H9 (cell line): ENCODE results near the gene NUP35. TPM values are rescaled to one million over a fixed set of nuclear protein-coding genes. Genes with fewer than 3 reads are reported as not detected.

ENCODE experiments used
- DNase-seq: peaks from one replicate; pipeline ENCODE4 v3.0.0-alpha.2; 2017
- H2AFZ ChIP-seq: one replicate; pipeline ENCODE4 v1.6.1; 2013; ENCODE audit warnings: mild to moderate bottlenecking, low read length, control low read depth, moderate library complexity
- H2AK5ac ChIP-seq: 2 replicates; pipeline ENCODE4 v1.6.1; 2013; ENCODE audit warnings: low read length, control low read depth, mixed read lengths; ENCODE audit not compliant: insufficient read length
- H2BK120ac ChIP-seq: one replicate; pipeline ENCODE4 v1.6.1; 2013; ENCODE audit warnings: low read depth, mild to moderate bottlenecking, low read length, control low read depth, inconsistent platforms; ENCODE audit not compliant: poor library complexity, severe bottlenecking
- H2BK12ac ChIP-seq: 2 replicates; pipeline ENCODE4 v1.6.1; 2013; ENCODE audit warnings: low read length, control low read depth, mixed read lengths, low read depth; ENCODE audit not compliant: insufficient read length
- H2BK15ac ChIP-seq: 2 replicates; pipeline ENCODE4 v1.6.1; 2013; ENCODE audit warnings: low read depth, low read length, control low read depth
- H2BK20ac ChIP-seq: one replicate; pipeline ENCODE4 v1.6.1; 2013; ENCODE audit warnings: low read depth, mild to moderate bottlenecking, low read length, control low read depth, inconsistent platforms; ENCODE audit not compliant: poor library complexity, severe bottlenecking
- H2BK5ac ChIP-seq: 2 replicates; pipeline ENCODE4 v1.6.1; 2013; ENCODE audit warnings: low read length, control low read depth, mixed read lengths; ENCODE audit not compliant: insufficient read length
- H3K14ac ChIP-seq: 2 replicates; pipeline ENCODE4 v1.6.1; 2013; ENCODE audit warnings: low read length, control low read depth; ENCODE audit not compliant: insufficient read depth
- H3K18ac ChIP-seq: 2 replicates; pipeline ENCODE4 v1.6.1; 2013; ENCODE audit warnings: low read depth, mild to moderate bottlenecking, mixed read lengths, low read length, control low read depth; ENCODE audit not compliant: insufficient read length
- H3K23ac ChIP-seq: 2 replicates; pipeline ENCODE4 v1.6.1; 2013; ENCODE audit warnings: low read length, control low read depth, mixed read lengths, low read depth; ENCODE audit not compliant: insufficient read length
- H3K23me2 ChIP-seq: 2 replicates; pipeline ENCODE4 v1.6.1; 2013; ENCODE audit warnings: low read depth, mild to moderate bottlenecking, mixed read lengths, low read length, control low read depth; ENCODE audit not compliant: insufficient read length, poor library complexity, severe bottlenecking
- H3K27ac ChIP-seq: 2 replicates; pipeline ENCODE4 v1.5.1; 2013; ENCODE audit warnings: low read length, control low read depth, mixed read lengths, low read depth; ENCODE audit not compliant: insufficient read length
- H3K27me3 ChIP-seq: 2 replicates; pipeline ENCODE4 v1.6.1; 2013; ENCODE audit warnings: low read length, control low read depth, inconsistent platforms; ENCODE audit not compliant: insufficient read depth
- H3K4ac ChIP-seq: 2 replicates; pipeline ENCODE4 v1.6.1; 2013; ENCODE audit warnings: low read depth, mild to moderate bottlenecking, control low read depth, inconsistent platforms, low read length, moderate library complexity
- H3K4me1 ChIP-seq: 2 replicates; pipeline ENCODE4 v1.6.1; 2013; ENCODE audit warnings: low read length, control low read depth, inconsistent platforms; ENCODE audit not compliant: insufficient read depth
- H3K4me2 ChIP-seq: 2 replicates; pipeline ENCODE4 v1.6.1; 2013; ENCODE audit warnings: low read length, control low read depth, mixed read lengths; ENCODE audit not compliant: insufficient read length, insufficient read depth
- H3K56ac ChIP-seq: 2 replicates; pipeline ENCODE4 v1.6.1; 2013; ENCODE audit warnings: low read depth, mild to moderate bottlenecking, mixed read lengths, low read length, control low read depth; ENCODE audit not compliant: insufficient read length
- H3K79me1 ChIP-seq: 2 replicates; pipeline ENCODE4 v1.6.1; 2013; ENCODE audit warnings: low read depth, mild to moderate bottlenecking, moderate library complexity, low read length, control low read depth, inconsistent platforms; ENCODE audit not compliant: insufficient read depth, poor library complexity, severe bottlenecking
- H3K79me2 ChIP-seq: 2 replicates; pipeline ENCODE4 v1.6.1; 2013; ENCODE audit warnings: low read length, control low read depth, inconsistent platforms; ENCODE audit not compliant: insufficient read depth
- H3K9ac ChIP-seq: 2 replicates; pipeline ENCODE4 v1.6.1; 2013; ENCODE audit warnings: low read length, control low read depth, mixed read lengths; ENCODE audit not compliant: insufficient read length; ENCODE audit errors: extremely low read depth
- H3K9me3 ChIP-seq: one replicate; pipeline ENCODE4 v1.6.1; 2013; ENCODE audit warnings: low read depth, low read length, inconsistent platforms; ENCODE audit not compliant: control insufficient read depth
- H3T11ph ChIP-seq: one replicate; pipeline ENCODE4 v1.6.1; 2013; ENCODE audit warnings: mild to moderate bottlenecking, low read length, control low read depth, inconsistent platforms
- H4K20me1 ChIP-seq: one replicate; pipeline ENCODE4 v1.6.1; 2013; ENCODE audit not compliant: control insufficient read depth, insufficient read length, insufficient read depth
- H4K5ac ChIP-seq: 2 replicates; pipeline ENCODE4 v1.6.1; 2013; ENCODE audit warnings: low read depth, mild to moderate bottlenecking, mixed read lengths, low read length, control low read depth; ENCODE audit not compliant: insufficient read length
- H4K8ac ChIP-seq: replicated peaks from 2 replicates; pipeline ENCODE4 v1.6.1; 2013; ENCODE audit warnings: low read length, control low read depth, mixed read lengths, low read depth; ENCODE audit not compliant: insufficient read length
- H4K91ac ChIP-seq: 2 replicates; pipeline ENCODE4 v1.6.1; 2013; ENCODE audit warnings: low read depth, mild to moderate bottlenecking, moderate library complexity, mixed read lengths, low read length, control low read depth; ENCODE audit not compliant: insufficient read length
- H3K27ac Mint-ChIP-seq, 3 experiments: 2 replicates in 2 of 3; 3 replicates in 1 of 3; pipeline ENCODE4 v1.8.0; 2020 to 2021; ENCODE audit warnings: mixed read lengths in 3 of 3, mild to moderate bottlenecking in 1 of 3, moderate library complexity in 1 of 3
- H3K27me3 Mint-ChIP-seq: 2 replicates; pipeline ENCODE4 v1.8.0; 2021; ENCODE audit warnings: low read depth, mild to moderate bottlenecking, moderate library complexity, mixed read lengths
- H3K36me3 Mint-ChIP-seq, 3 experiments: 2 replicates in 2 of 3; 3 replicates in 1 of 3; pipeline ENCODE4 v1.8.0; 2020 to 2021; ENCODE audit warnings: low read depth in 3 of 3, mixed read lengths in 3 of 3; ENCODE audit not compliant: insufficient read depth in 1 of 3
- H3K4me1 Mint-ChIP-seq, 2 experiments: 2 replicates each; pipeline ENCODE4 v1.8.0; 2020; ENCODE audit warnings: mixed read lengths in 2 of 2
- H3K4me3 Mint-ChIP-seq, 2 experiments: 2 replicates in 1 of 2; 3 replicates in 1 of 2; pipeline ENCODE4 v1.8.0; 2020 to 2021; ENCODE audit warnings: mild to moderate bottlenecking in 2 of 2, mixed read lengths in 2 of 2, moderate library complexity in 1 of 2
- H3K9me3 Mint-ChIP-seq, 2 experiments: 2 replicates in 1 of 2; 3 replicates in 1 of 2; pipeline ENCODE4 v1.8.0; 2020; ENCODE audit warnings: mild to moderate bottlenecking in 2 of 2, mixed read lengths in 2 of 2, moderate library complexity in 1 of 2
- CTCF ChIP-seq: fragments of 200-600 bp; sonication (generic); conservative IDR thresholded peaks from 3 replicates; pipeline ENCODE4 v1.8.0; 2021; ENCODE audit warnings: antibody characterized with exemption, mild to moderate bottlenecking
- WGBS: extraction: QIAGEN DNeasy Blood & Tissue Kit; methylation state at CpG from one replicate; pipeline ENCODE4 v1.1.7; 2013; ENCODE audit warnings: missing lambda C conversion rate, low lambda C conversion rate, mixed read lengths; ENCODE audit not compliant: insufficient read length; ENCODE audit errors: extremely low coverage; 5-methylcytosine and 5-hydroxymethylcytosine counted together
- total RNA-seq: library from RNA; stranded (reverse); gene quantifications from 2 replicates; pipeline ENCODE4 v1.2.1, GENCODE V29; 2021

The NUP35 gene
- total RNA-seq, 1 experiment from 2014 or later: 53.6 TPM

DNA sequence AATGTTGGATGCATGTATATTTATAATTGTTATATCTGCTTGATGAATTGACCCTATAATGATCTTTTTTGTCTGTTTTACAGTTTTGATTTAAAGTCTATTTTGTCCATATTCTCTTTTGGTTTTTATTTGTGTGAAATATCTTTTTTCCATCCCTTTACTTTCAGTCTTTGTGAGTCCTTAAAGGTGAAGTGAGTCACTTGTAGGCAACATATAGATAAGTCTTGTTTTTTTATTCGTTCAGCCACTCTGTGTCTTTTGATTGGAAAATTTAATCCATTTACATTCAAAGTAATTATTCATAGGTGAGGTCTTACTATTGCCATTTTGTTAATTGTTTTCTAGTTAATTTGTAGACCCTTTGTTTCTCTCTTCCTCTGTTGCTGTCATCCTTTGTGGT, 62.5 kb downstream of the NUP35 start:
- no peaks in the 10 kb centered on the region for H4K20me1 ChIP-seq
- no peak overlapping the region for H3T11ph ChIP-seq
- H3K18ac ChIP-seq: no peak overlapping the region
- Mint-ChIP-seq H3K27me3 (no peaks in the 10 kb centered on the region), H3K4me3 (no peak overlapping the region), H3K4me1 (peaks cover 7% of the 10 kb centered on the region in 2 experiments), H3K36me3 (peaks cover 47 to 68% (median 54%) of the 10 kb centered on the region in 3 experiments), H3K27ac (no peak overlapping the region), H3K9me3 (peaks cover 17 to 18% of the 10 kb centered on the region in 2 experiments)
- no peak overlapping the region for H4K91ac ChIP-seq
- DNase-seq: no peak
- no peak overlapping the region for H2AK5ac ChIP-seq
- no peak overlapping the region for H3K27ac ChIP-seq
- no peak overlapping the region for H2BK12ac ChIP-seq
- no peaks in the 10 kb centered on the region for H3K9me3 ChIP-seq
- no peaks in the 10 kb centered on the region for H3K27me3 ChIP-seq
- no CpG with 5 or more reads among the region's 1 CpG for WGBS
- H3K4me2 ChIP-seq: no peak overlapping the region
- no peaks in the 10 kb centered on the region for H3K4me1 ChIP-seq
- no peak for TF ChIP-seq CTCF
- no peak overlapping the region for H2BK15ac ChIP-seq
- no peak overlapping the region for H3K23ac ChIP-seq
- H3K79me1 ChIP-seq: peaks cover 3% of the 10 kb centered on the region
- H3K4ac ChIP-seq: no peak overlapping the region
- H3K23me2 ChIP-seq: no peaks in the 10 kb centered on the region
- H2BK5ac ChIP-seq: no peak overlapping the region
- peaks cover 3% of the 10 kb centered on the region; the same call in 1 of the 2 replicates for H3K79me2 ChIP-seq
- no peak overlapping the region for H2AFZ ChIP-seq
- no peak overlapping the region for H2BK20ac ChIP-seq
- H3K14ac ChIP-seq: no peak overlapping the region
- H4K8ac ChIP-seq: no peak overlapping the region
- no peak overlapping the region for H3K9ac ChIP-seq
- H3K56ac ChIP-seq: no peak overlapping the region
- no peak overlapping the region for H4K5ac ChIP-seq
- H2BK120ac ChIP-seq: no peak overlapping the region
